Measurements from ENCODE around the gene PSEN1.
"Not testable (repeated sequence)": the region's sequence is repeated elsewhere in the genome, so short reads cannot be mapped to it uniquely, and the experiment has no call there.

Gene PSEN1

GRCh38 chr14:73189651-73190050 lies 53.3 kb downstream of the PSEN1 start:
- H3K27ac ChIP-seq (ENCODE audit: low read depth, low read length) = no peak overlapping the region
- H3K4me1 ChIP-seq (ENCODE audit: control insufficient read depth, insufficient read depth, low read length) = no peaks in the 10 kb centered on the region
- peaks cover 44% of the 10 kb centered on the region for H3K36me3 ChIP-seq (ENCODE audit: control insufficient read depth, insufficient read depth, low read length)
- no peaks in the 10 kb centered on the region for H3K27me3 ChIP-seq (ENCODE audit: control insufficient read depth, insufficient read depth, low read length)
- no peak overlapping the region for H3K9ac ChIP-seq (ENCODE audit: low read depth, low read length)
- no peak overlapping the region for H3K4me3 ChIP-seq (ENCODE audit: low read depth, low read length)
- no peaks in the 10 kb centered on the region for H3K9me3 ChIP-seq (ENCODE audit: control insufficient read depth, insufficient read depth, low read length)

GRCh38 chr14:73191441-73191840 lies 55.1 kb downstream of the PSEN1 start:
- Histone ChIP-seq H3K9ac (ENCODE audit: low read depth, low read length) (no peak overlapping the region), H3K4me1 (ENCODE audit: control insufficient read depth, insufficient read depth, low read length) (no peaks in the 10 kb centered on the region), H3K27ac (ENCODE audit: low read depth, low read length) (no peak overlapping the region), H3K4me3 (ENCODE audit: low read depth, low read length) (no peak overlapping the region), H3K9me3 (ENCODE audit: control insufficient read depth, insufficient read depth, low read length) (no peaks in the 10 kb centered on the region), H3K36me3 (ENCODE audit: control insufficient read depth, insufficient read depth, low read length) (peaks cover 54% of the 10 kb centered on the region), H3K27me3 (ENCODE audit: control insufficient read depth, insufficient read depth, low read length) (no peaks in the 10 kb centered on the region)

- peaks cover 42% of the 10 kb centered on the region for H3K36me3 ChIP-seq (ENCODE audit: control insufficient read depth, insufficient read depth, low read length)
- H3K27ac ChIP-seq (ENCODE audit: low read depth, low read length); H3K9me3 ChIP-seq (ENCODE audit: control insufficient read depth, insufficient read depth, low read length); H3K9ac ChIP-seq (ENCODE audit: low read depth, low read length); H3K27me3 ChIP-seq (ENCODE audit: control insufficient read depth, insufficient read depth, low read length); H3K4me3 ChIP-seq (ENCODE audit: low read depth, low read length): not testable (repeated sequence)
- peaks cover 20% of the 10 kb centered on the region for H3K4me1 ChIP-seq (ENCODE audit: control insufficient read depth, insufficient read depth, low read length)
Measured at GRCh38 chr14:73194306-73194705, 58.0 kb downstream of the PSEN1 start.

- peaks cover 34% of the 10 kb centered on the region for H3K36me3 ChIP-seq (ENCODE audit: control insufficient read depth, insufficient read depth, low read length)
- peak overlapping the region; percentile 56 for H3K27ac ChIP-seq (ENCODE audit: low read depth, low read length)
- peak overlapping the region; percentile 20; the same call in 1 of the 2 replicates for H3K9ac ChIP-seq (ENCODE audit: low read depth, low read length)
- H3K4me1 ChIP-seq (ENCODE audit: control insufficient read depth, insufficient read depth, low read length) = peaks cover 20% of the 10 kb centered on the region
- H3K4me3 ChIP-seq (ENCODE audit: low read depth, low read length) = peak overlapping the region; percentile 5; the same call in 1 of the 2 replicates
- no peaks in the 10 kb centered on the region for H3K27me3 ChIP-seq (ENCODE audit: control insufficient read depth, insufficient read depth, low read length)
- no peaks in the 10 kb centered on the region for H3K9me3 ChIP-seq (ENCODE audit: control insufficient read depth, insufficient read depth, low read length)
Measured at GRCh38 chr14:73198253-73198652, 61.9 kb downstream of the PSEN1 start.

GRCh38 chr14:73203527-73203926 lies 67.2 kb downstream of the PSEN1 start:
- Histone ChIP-seq H3K9ac (ENCODE audit: low read depth, low read length) (no peak overlapping the region), H3K9me3 (ENCODE audit: control insufficient read depth, insufficient read depth, low read length) (peaks cover 7% of the 10 kb centered on the region; the same call in 1 of the 2 replicates), H3K4me3 (ENCODE audit: low read depth, low read length) (no peak overlapping the region), H3K4me1 (ENCODE audit: control insufficient read depth, insufficient read depth, low read length) (peaks cover 7% of the 10 kb centered on the region), H3K27me3 (ENCODE audit: control insufficient read depth, insufficient read depth, low read length) (no peaks in the 10 kb centered on the region), H3K27ac (ENCODE audit: low read depth, low read length) (no peak overlapping the region), H3K36me3 (ENCODE audit: control insufficient read depth, insufficient read depth, low read length) (peaks cover 44% of the 10 kb centered on the region)

GRCh38 chr14:73207615-73208014 lies 71.3 kb downstream of the PSEN1 start:
- Histone ChIP-seq H3K36me3 (ENCODE audit: control insufficient read depth, insufficient read depth, low read length) (peaks cover 54% of the 10 kb centered on the region), H3K27me3 (ENCODE audit: control insufficient read depth, insufficient read depth, low read length) (no peaks in the 10 kb centered on the region), H3K9me3 (ENCODE audit: control insufficient read depth, insufficient read depth, low read length) (peaks cover 9% of the 10 kb centered on the region; the same call in 1 of the 2 replicates), H3K9ac (ENCODE audit: low read depth, low read length) (no peak overlapping the region), H3K4me3 (ENCODE audit: low read depth, low read length) (no peak overlapping the region), H3K4me1 (ENCODE audit: control insufficient read depth, insufficient read depth, low read length) (no peaks in the 10 kb centered on the region), H3K27ac (ENCODE audit: low read depth, low read length) (no peak overlapping the region)

- H3K4me1 ChIP-seq (ENCODE audit: control insufficient read depth, insufficient read depth, low read length) = no peaks in the 10 kb centered on the region
- no peak overlapping the region for H3K9ac ChIP-seq (ENCODE audit: low read depth, low read length)
- H3K27me3 ChIP-seq (ENCODE audit: control insufficient read depth, insufficient read depth, low read length) = no peaks in the 10 kb centered on the region
- H3K36me3 ChIP-seq (ENCODE audit: control insufficient read depth, insufficient read depth, low read length) = peaks cover 60% of the 10 kb centered on the region
- no peak overlapping the region for H3K27ac ChIP-seq (ENCODE audit: low read depth, low read length)
- no peak overlapping the region for H3K4me3 ChIP-seq (ENCODE audit: low read depth, low read length)
- H3K9me3 ChIP-seq (ENCODE audit: control insufficient read depth, insufficient read depth, low read length) = peaks cover 9% of the 10 kb centered on the region; the same call in 1 of the 2 replicates
Measured at GRCh38 chr14:73208390-73208789, 72.1 kb downstream of the PSEN1 start.

GRCh38 chr14:73208846-73209245 lies 72.5 kb downstream of the PSEN1 start:
- H3K9me3 ChIP-seq (ENCODE audit: control insufficient read depth, insufficient read depth, low read length) = peaks cover 9% of the 10 kb centered on the region; the same call in 1 of the 2 replicates
- H3K9ac ChIP-seq (ENCODE audit: low read depth, low read length) = no peak overlapping the region
- H3K36me3 ChIP-seq (ENCODE audit: control insufficient read depth, insufficient read depth, low read length) = peaks cover 64% of the 10 kb centered on the region
- H3K4me3 ChIP-seq (ENCODE audit: low read depth, low read length) = no peak overlapping the region
- H3K27ac ChIP-seq (ENCODE audit: low read depth, low read length) = no peak overlapping the region
- H3K4me1 ChIP-seq (ENCODE audit: control insufficient read depth, insufficient read depth, low read length) = no peaks in the 10 kb centered on the region
- H3K27me3 ChIP-seq (ENCODE audit: control insufficient read depth, insufficient read depth, low read length) = no peaks in the 10 kb centered on the region

GRCh38 chr14:73209953-73210352 lies 73.6 kb downstream of the PSEN1 start:
- Histone ChIP-seq H3K9ac (ENCODE audit: low read depth, low read length) (no peak overlapping the region), H3K9me3 (ENCODE audit: control insufficient read depth, insufficient read depth, low read length) (peaks cover 9% of the 10 kb centered on the region; the same call in 1 of the 2 replicates), H3K36me3 (ENCODE audit: control insufficient read depth, insufficient read depth, low read length) (peaks cover 68% of the 10 kb centered on the region), H3K4me3 (ENCODE audit: low read depth, low read length) (no peak overlapping the region), H3K27me3 (ENCODE audit: control insufficient read depth, insufficient read depth, low read length) (no peaks in the 10 kb centered on the region), H3K27ac (ENCODE audit: low read depth, low read length) (no peak overlapping the region), H3K4me1 (ENCODE audit: control insufficient read depth, insufficient read depth, low read length) (no peaks in the 10 kb centered on the region)

- Histone ChIP-seq H3K36me3 (ENCODE audit: control insufficient read depth, insufficient read depth, low read length) (peaks cover 62% of the 10 kb centered on the region), H3K27me3 (ENCODE audit: control insufficient read depth, insufficient read depth, low read length) (no peaks in the 10 kb centered on the region)
Measured at GRCh38 chr14:73211251-73212040, 75.1 kb downstream of the PSEN1 start.

GRCh38 chr14:73216030-73216429 lies 79.7 kb downstream of the PSEN1 start:
- Histone ChIP-seq H3K36me3 (ENCODE audit: control insufficient read depth, insufficient read depth, low read length) (peaks cover 65% of the 10 kb centered on the region), H3K4me3 (ENCODE audit: low read depth, low read length) (no peak overlapping the region), H3K4me1 (ENCODE audit: control insufficient read depth, insufficient read depth, low read length) (no peaks in the 10 kb centered on the region), H3K9me3 (ENCODE audit: control insufficient read depth, insufficient read depth, low read length) (no peaks in the 10 kb centered on the region), H3K9ac (ENCODE audit: low read depth, low read length) (no peak overlapping the region), H3K27ac (ENCODE audit: low read depth, low read length) (no peak overlapping the region), H3K27me3 (ENCODE audit: control insufficient read depth, insufficient read depth, low read length) (no peaks in the 10 kb centered on the region)

More at GRCh38 chr14:73211251-73212040, 75.1 kb downstream of the PSEN1 start:
- Histone ChIP-seq H3K27ac (ENCODE audit: low read depth, low read length) (no peak overlapping the region), H3K4me3 (ENCODE audit: low read depth, low read length) (no peak overlapping the region), H3K9me3 (ENCODE audit: control insufficient read depth, insufficient read depth, low read length) (peaks cover 9% of the 10 kb centered on the region; the same call in 1 of the 2 replicates), H3K9ac (ENCODE audit: low read depth, low read length) (no peak overlapping the region), H3K4me1 (ENCODE audit: control insufficient read depth, insufficient read depth, low read length) (no peaks in the 10 kb centered on the region)

Measured in HUES48 (cell line).